Measurements from ENCODE around the gene COL5A2.

The COL5A2 gene

DNA sequence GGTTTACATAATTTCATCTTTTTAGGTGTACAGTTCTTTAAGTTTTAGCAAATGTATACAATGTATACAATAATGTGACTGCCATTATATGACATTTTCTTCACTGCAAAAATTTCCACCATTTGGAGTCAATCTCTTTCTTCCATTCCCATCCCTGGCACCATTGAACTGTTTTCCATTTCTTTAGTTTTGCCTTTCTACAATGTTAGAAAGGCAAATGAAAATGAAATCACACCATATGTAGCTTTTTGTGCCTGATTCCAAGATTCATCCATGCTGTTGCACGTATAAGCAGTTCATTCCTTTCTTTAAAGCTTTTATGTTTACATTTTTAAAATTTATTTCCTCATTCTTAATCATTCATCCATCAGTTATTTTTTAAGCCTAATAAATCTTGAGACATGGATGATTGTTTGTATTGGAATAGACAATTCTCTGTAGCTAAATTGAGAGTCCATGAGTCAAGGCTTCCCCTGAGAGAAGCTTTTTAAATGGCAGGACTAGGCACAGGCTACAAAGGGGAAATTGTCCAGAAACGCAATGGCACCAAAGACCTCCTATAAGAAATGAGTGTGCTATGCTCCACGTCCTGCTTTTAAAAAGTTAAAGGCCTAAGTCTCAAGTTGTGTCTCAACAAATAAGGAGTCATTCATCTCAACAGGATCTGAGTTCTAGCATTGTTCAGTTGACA is 8.7 kb upstream of the COL5A2 start:
- no peak for DNase-seq (ENCODE audit: low spot score)
- TF ChIP-seq, protein P1, sequence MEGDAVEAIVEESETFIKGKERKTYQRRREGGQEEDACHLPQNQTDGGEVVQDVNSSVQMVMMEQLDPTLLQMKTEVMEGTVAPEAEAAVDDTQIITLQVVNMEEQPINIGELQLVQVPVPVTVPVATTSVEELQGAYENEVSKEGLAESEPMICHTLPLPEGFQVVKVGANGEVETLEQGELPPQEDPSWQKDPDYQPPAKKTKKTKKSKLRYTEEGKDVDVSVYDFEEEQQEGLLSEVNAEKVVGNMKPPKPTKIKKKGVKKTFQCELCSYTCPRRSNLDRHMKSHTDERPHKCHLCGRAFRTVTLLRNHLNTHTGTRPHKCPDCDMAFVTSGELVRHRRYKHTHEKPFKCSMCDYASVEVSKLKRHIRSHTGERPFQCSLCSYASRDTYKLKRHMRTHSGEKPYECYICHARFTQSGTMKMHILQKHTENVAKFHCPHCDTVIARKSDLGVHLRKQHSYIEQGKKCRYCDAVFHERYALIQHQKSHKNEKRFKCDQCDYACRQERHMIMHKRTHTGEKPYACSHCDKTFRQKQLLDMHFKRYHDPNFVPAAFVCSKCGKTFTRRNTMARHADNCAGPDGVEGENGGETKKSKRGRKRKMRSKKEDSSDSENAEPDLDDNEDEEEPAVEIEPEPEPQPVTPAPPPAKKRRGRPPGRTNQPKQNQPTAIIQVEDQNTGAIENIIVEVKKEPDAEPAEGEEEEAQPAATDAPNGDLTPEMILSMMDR (conservative IDR thresholded peaks at IDR 0.05; ENCODE audit: low read depth), result no peak
- no peak overlapping the region for H3K27ac ChIP-seq
- ChIA-PET CTCF (no interaction called here), POLR2A (ENCODE audit: low non-redundant PET) (no interaction called here)

DNA sequence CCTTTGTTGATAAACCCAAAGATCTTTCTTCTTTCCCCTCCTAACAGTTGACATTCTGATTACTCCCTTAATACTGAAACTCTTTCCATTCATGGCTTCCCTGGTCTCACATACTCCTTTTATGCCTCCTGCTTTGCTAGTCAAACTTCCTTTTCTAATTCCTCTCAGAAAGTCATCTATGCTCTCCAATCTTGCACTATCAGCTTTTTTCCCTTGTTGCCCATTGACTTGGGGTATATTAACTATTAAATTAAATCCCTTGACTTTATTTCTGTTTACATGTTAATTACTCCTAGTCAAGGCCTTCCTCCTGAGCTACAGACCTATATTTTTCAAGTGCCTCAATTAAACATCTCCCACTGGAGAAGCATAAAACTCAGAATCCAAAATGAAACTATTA is 3.6 kb upstream of the COL5A2 start:
- H3K27ac ChIP-seq, result no peak overlapping the region
- no peak for DNase-seq (ENCODE audit: low spot score)
- POLR2A ChIA-PET (ENCODE audit: low non-redundant PET), result no interaction called here
- CTCF ChIA-PET, result interaction anchor here (0.6 kb wide), 1 partner anchor 278 kb away, joined by 3 read pairs; no protein-coding TSS in a partner anchor
- TF ChIP-seq, protein P1 (conservative IDR thresholded peaks at IDR 0.05; ENCODE audit: low read depth), result no peak

DNA sequence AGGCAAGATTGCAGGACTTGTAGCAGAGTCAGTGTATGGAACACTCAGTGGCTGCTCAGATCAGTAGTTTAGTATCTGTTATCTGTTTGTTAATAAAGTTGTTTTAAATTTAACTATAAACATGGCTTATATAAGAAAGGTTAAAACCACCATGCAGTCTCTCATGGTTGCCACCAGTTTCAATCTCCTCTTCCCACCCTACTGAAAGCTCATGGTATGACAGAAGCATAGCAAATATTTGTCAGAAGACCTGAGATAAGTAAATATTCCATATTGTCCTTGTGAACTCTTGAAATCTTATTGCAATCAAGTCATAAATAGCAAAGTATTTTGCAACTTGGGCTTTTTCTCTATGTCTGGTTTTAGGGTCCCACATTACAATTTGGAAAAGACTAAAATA is 2.1 kb upstream of the COL5A2 start:
- CTCF ChIA-PET, result no interaction called here

DNA sequence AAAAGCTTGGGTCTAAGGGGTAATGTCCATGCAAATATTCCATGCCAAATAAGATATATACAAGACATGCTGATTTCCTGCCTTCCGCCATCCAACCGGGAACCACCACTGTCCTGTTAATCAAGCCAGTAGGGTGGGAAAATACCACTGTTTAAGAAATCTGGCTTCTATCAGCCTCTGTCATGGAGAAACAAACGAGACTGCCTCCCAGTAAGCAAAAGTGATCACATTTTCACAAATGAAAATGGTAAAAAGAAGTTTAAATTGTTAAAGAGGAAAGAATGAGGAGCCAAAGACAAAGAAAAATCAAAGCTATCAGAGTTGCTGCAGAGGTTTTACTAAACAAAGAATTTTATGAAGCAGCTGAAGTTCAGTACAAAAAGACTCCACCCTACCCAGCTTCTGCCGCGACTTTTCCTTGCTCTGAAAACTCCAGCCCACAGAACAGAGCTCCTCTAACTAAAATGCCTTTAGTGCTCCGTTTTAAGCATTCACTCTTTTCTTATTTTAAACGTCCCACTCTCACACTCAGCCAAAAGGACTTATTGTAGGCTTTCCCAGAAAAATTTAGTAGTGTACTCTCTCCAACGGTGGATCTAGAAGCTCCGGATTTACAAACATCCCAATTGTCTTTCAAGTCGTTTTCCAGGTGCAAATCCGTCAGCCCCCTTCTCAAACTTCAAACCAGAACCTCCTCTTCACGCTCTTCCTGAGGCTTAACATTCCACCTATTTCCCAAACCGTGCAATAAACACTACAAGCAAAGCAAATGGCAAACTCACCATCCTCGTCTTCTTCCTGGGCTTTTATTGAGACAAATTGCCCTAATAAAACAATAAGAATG is 613 bp downstream of the COL5A2 start:
- TF ChIP-seq, protein P1 (conservative IDR thresholded peaks at IDR 0.05; ENCODE audit: low read depth), result no peak
- peak; percentile 11 for DNase-seq (ENCODE audit: low spot score)
- CTCF ChIA-PET, result no interaction called here
- peak overlapping the region; percentile 63 for H3K27ac ChIP-seq
- POLR2A ChIA-PET (ENCODE audit: low non-redundant PET), result no interaction called here

More for the DNA sequence above, 2.1 kb upstream of the COL5A2 start:
- POLR2A ChIA-PET (ENCODE audit: low non-redundant PET), result no interaction called here
- TF ChIP-seq, protein P1 (conservative IDR thresholded peaks at IDR 0.05; ENCODE audit: low read depth), result no peak
- H3K27ac ChIP-seq, result no peak overlapping the region
- no peak for DNase-seq (ENCODE audit: low spot score)

DNA sequence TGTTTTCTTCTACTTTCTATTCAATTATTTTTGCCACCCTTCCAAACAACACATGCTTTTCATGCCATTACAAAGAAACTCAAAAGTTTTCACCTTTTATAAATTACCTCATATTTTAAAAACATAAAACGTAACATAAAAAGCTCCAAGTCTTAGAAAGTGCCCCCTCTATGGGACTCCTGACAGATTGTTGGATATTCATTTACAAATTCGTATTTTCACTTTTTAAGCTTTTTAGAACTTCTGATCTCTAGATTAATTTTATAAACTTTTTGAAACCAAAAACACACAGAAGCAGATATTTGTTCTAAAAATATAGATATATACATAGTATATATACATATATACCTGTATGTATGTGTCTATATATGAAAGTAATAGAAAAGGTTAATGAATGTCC is 1.5 kb downstream of the COL5A2 start:
- ChIA-PET POLR2A (ENCODE audit: low non-redundant PET) (no interaction called here), CTCF (interaction anchor here (0.6 to 1.4 kb wide), 4 partner anchors 18 to 993 kb away, joined by 3 to 6 read pairs (median 4); no protein-coding TSS in a partner anchor)
- TF ChIP-seq, protein P1 (conservative IDR thresholded peaks at IDR 0.05; ENCODE audit: low read depth), result peak; percentile 57
- H3K27ac ChIP-seq, result no peak overlapping the region
- peak; percentile 5 for DNase-seq (ENCODE audit: low spot score)

DNA sequence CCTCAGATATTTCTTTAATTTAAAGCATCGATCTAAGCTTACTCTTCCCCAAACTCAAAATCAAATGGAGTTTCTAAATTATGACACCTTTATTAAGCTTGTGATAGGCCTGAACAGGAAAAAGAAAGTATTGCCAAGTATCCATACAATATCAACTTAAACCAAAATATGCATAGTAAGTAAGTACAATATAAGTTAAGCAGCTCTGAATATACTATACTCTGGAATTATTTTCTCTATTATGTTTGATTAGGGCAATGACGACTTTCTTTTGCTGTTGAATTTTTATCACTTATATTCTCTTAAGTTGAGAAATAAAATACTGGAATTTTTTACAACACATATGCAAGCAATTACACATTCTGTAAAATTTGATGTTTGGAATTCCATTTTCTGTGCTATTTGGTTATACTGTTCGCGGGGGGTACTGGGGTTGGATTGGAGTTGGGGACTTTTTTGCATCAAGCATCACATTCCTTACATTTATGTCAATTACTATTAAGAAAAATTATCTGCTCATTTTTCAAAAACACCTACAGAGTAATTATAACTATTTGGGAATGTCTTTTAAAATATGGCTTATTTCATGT is 2.2 kb downstream of the COL5A2 start:
- TF ChIP-seq, protein P1 (conservative IDR thresholded peaks at IDR 0.05; ENCODE audit: low read depth), result no peak
- ChIA-PET CTCF (interaction anchor here (0.7 to 1.4 kb wide), 2 partner anchors 111 to 254 kb away, joined by 4 read pairs; no protein-coding TSS in a partner anchor), POLR2A (ENCODE audit: low non-redundant PET) (no interaction called here)
- no peak for DNase-seq (ENCODE audit: low spot score)
- H3K27ac ChIP-seq, result no peak overlapping the region
